ENCODE measurements around the gene ZCCHC3.
"Not testable (repeated sequence)": the region's sequence is repeated elsewhere in the genome, so short reads cannot be mapped to it uniquely, and the experiment has no call there.

Gene ZCCHC3

DNA sequence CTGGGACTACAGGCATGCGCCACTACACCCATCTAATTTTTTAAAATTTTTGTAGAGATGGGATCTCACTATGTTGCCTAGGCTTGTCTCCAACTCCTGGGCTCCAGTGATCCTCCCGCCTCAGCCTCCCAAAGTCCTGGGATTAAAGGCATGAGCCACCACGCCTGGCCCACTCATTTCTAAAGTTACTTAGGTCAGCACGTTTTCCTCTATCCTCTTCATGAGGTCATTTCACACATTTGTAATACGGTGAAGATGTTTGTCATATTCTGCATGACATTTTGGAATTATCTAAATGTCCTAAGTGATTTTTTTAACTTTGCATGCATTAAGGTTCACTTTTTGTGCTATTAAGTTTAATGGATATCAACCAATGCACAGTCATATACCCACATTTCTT is 16.0 kb downstream of the ZCCHC3 start:
- no peak for DNase-seq (ENCODE audit: low spot score)

DNA sequence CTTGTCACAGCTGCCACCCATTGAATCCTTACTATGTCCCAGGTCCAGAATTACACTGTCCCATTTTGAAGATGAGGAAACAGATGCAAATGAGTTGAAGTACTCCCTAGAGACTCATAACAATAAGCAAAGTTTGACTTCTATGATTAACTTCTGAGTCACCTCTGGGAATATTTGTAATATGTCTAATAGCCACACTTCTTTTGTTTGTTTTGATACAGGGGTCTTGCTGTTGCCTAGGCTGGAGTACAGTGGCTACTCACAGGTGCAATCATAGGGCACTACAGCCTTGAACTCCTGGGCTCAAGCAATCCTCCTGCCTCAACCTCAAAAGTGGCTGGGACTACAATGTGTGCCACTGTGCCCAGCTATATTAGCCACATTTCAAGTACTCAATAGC is 16.6 kb downstream of the ZCCHC3 start:
- DNase-seq (ENCODE audit: low spot score), result no peak

DNA sequence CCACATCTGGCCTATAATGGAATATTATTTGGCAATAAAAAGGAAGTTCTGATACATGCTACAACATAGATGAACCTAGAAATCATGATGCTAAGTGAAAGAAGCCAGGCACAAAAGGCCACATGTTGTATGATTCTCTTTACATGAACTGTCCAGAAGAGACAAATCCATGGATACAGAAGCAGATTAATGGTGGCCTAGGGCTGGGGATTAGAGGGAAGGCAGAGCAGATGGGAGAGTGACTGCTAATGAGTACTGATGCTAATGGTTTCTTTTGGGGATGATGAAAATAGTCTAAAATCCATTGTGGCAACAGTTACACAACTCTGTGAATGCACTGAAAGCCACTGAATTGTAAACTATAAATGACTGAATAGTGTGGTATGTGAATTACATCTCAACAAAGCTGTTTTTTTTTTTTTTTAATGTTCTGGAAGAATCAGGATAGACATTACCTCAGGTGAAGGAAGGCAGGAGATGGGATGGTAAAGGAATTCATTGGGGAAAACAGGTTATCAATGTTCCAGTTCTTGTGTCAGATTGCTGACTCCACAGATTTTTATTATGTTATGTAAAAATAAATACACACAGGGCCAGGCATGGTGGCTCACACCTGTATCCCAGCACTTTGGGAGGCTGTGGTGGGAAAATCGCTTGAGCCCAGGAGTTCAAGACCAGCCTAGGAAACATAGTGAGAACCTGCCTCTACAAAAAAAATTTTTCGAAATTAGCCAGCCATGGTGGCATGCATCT is 19.1 kb downstream of the ZCCHC3 start:
- no peak for DNase-seq (ENCODE audit: low spot score)

DNA sequence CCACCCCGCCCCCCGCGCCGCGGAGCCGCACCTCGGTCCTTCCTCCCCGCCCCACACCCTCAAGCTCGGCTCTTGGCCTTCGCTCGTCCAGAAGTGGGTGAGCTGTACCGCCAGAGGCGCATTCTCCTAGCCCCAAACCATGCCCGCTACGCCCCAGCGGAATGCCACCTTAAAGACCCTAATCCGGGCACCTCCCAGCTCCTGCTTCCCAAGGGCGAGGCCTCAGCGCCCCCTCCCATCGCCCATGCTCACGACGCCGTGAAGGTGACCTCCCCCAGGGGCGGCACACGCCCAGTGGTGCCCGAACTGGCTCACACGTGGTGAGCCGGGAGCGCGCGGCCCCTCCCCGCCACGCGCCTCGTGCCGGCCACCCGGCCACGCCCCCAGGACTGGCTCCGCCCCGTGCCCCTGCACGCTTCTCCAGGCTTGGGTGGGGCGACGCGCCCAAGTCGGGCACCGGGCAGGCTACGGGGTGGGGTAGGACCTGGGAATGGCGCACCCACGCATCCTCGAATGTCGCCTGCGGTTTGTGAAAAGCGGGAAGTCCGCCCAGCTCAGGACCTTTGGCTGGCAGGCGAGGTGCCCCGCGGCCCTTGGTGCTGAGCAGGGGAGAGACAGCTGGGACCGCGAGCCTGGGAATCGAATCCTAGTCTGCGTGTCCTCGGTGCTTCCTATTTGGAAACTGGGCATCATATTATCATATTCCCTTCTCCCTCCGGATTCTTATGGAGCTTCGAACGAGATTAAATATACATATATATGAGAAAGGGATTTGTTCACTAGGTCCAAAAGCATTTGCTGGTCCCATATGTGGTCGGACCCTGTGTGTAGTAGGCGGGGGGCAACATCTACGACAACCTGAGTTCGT is 27.0 kb downstream of the ZCCHC3 start:
- peak; percentile 86 for DNase-seq (ENCODE audit: low spot score)

DNA sequence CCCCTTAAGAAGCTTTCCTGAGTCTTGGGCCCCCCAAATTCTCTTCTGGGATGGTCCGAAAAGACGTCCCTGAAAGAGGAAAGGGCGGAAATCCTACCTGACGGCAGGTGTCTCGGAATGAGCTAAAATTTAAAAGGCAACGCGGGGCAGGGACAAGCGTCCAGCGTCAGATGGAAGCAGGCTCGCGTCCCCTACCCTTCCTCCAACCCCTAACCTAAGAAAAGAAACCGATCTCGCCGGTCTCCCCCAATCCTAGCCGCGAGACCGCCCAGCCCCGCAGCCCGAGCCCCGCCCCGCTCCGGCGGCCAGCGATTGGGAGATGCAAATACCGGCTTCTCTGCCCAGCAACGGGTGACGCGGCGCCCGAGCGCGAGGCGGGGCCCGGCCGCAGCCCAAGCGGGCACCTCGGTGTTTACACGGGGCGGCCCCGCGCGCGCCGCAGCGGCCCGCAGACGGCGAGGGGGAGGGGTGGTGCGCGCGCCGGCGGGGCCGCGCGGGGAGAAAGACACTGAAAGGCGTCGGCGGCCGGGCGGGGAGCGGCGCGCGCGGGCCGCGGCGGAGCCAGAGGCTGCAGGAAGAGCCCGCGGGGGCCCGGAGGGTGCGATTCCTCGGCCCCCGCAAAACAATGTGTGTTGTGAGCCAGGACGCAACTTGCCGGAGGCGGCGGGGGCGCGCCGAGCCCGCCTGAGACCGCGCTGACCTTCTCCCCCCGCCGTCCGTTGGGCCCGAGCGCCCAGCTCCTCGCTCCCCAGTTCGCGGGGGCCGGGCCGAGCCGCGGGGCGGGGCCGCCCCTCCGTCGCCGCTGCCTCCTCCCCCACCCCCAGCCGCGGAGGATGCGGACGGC is 27.9 kb downstream of the ZCCHC3 start, which contains the start of gene SOX12:
TSS of gene SOX12 (plus strand) at position 508 of the 844 bp plus-strand sequence. CDS start 373 bp downstream, outside the sequence.
- peak; percentile 95 for DNase-seq (ENCODE audit: low spot score)

DNA sequence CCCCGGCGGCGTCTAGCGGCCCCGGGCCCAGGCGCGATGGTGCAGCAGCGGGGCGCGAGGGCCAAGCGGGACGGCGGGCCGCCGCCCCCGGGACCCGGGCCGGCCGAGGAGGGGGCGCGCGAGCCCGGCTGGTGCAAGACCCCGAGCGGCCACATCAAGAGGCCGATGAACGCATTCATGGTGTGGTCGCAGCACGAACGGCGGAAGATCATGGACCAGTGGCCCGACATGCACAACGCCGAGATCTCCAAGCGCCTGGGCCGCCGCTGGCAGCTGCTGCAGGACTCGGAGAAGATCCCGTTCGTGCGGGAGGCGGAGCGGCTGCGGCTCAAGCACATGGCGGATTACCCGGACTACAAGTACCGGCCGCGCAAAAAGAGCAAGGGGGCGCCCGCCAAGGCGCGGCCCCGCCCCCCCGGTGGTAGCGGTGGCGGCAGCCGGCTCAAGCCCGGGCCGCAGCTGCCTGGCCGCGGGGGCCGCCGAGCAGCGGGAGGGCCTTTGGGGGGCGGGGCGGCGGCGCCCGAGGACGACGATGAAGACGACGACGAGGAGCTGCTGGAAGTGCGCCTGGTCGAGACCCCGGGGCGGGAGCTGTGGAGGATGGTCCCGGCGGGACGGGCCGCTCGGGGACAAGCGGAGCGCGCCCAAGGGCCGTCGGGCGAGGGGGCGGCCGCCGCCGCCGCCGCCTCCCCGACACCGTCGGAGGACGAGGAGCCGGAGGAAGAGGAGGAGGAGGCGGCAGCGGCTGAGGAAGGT is 28.7 kb downstream of the ZCCHC3 start:
- DNase-seq (ENCODE audit: low spot score), result peak; percentile 31

DNA sequence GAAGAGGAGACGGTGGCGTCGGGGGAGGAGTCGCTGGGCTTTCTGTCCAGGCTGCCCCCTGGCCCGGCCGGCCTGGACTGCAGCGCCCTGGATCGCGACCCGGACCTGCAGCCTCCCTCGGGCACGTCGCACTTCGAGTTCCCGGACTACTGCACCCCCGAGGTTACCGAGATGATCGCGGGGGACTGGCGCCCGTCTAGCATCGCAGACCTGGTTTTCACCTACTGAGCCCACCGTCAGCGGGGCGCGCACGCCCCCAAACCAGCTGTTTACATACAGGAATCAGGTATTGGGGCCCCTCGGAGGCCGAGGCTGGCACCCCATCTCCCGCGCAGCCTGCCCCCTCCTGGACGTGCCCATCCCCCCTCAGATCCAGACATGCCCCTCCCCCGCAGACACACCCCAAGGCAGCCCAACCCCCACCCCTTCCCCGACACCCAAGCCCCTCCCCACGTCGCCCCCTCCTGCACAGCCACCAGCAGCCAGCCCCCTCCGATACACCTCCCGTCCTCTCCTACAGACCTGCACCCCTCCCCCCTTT is 29.3 kb downstream of the ZCCHC3 start:
- DNase-seq (ENCODE audit: low spot score), result peak; percentile 9

DNA sequence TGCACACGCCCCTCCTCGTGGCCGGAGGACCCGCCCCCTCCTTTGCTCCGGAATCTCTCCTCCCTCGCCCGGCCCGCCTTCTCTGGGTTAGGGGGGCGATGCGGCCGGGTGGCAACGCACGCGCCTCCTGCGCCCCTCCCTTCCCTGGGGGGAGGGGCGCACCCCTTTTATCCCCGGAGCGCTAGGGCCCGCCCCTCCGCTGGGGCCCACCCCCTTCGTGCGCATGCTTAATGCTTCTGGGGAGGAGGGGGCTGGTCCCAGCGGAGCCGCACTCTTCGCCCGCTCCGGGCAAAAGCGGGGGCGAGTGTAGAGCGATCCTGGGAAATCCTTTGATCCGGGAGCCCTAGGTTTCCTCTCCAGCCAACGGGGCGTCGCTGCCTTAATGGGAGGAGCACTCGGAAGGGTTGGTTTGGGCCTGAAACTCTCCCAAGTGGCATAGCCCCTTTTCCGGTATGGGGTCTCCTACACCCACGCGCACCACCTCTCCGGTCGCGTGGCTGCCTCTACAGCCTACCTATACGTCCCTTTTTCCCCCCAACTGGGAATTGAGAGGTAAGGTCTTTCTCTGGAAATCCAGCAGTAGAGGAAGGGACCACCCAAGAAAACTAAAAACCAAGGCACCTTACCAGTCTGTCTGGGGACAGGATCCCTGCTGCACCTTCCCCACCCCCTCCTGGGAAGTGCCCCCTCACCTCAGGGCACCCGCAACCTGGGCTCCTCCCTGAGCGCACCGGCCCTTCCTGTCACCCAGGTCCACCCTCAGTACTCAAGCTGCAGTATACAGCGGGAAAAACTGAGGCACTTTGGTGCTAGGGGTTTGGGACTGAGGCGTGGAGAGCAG is 30.0 kb downstream of the ZCCHC3 start:
- DNase-seq (ENCODE audit: low spot score), result peak; percentile 75

DNA sequence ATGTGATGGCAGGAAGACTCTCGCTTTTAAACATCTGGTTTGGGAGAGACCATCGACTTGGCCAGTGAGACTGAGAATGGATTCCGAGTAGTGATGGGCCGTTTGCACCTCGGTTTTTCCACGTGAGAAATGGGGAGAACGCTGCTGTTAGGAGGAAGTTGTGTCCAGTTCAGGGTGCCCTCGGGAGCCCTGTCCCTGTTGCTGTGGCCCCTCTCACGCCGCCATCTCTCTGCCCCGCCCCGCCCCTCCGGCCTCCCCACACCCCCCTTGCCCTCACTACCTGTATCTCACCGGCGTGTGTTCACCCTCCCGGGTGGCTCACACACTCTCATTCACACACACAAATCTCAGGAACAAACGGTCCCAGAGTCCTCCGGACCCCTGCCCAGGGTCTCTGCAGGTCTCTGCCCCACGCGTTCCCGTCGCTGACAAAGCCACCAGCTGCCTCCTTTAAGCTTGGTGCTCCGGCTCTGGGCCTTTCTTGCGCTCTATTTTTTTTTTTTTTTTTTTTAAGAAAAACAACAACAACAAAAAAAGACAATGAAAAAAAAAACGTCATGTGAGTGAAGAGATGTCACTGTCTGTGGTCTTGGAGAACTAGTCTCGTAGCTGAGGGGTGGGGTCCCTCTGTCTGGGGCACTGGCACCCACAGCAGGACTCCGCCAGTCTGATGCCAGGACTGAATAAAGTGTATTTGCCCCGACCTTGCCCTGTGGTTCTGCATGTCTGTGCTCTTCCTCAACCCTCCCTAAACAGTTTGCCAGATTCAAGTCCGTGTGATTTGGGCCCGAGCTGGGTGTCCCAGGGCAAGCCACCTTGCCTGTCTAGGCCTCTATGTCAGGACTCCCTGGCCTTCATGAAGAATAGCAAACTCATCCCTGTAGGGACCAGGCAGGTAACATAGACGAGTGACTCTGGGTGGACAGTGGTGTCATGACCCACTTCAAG is 30.9 kb downstream of the ZCCHC3 start:
- no peak for DNase-seq (ENCODE audit: low spot score)

DNA sequence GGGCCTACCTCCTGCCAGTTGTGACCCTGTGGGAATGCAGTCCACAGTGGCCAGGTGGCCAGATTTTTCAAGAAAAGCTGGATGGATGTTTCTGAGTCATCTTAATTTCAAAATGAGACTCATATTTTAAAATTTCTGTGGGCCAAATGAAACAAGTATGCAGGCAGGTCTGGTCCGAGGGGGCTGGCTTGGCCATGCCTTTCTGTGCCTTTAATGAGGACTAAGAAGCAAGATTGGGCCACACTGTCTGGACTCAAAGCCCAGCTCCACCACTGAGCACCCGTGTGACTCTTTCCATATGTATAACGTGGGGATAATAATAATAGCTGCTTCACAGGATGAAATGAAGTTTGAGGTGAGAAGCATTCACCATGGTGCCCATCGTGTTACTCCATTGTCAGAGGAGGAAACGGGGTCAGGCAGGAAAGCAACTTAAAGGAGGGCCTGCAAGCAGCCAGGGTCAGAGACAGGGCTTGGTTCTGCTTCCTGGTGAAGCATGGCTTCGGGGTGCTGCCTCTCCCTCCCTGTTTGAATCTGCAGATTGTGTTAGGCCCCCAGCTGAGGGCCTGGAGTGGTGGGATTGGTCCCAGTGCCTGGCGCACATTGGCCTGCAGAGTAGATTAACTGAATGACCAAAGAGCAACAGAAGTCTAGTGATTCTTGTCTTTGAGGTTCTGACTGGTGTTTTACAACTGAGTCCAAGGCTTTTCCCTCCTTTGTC is 31.8 kb downstream of the ZCCHC3 start:
- no peak for DNase-seq (ENCODE audit: low spot score)

DNA sequence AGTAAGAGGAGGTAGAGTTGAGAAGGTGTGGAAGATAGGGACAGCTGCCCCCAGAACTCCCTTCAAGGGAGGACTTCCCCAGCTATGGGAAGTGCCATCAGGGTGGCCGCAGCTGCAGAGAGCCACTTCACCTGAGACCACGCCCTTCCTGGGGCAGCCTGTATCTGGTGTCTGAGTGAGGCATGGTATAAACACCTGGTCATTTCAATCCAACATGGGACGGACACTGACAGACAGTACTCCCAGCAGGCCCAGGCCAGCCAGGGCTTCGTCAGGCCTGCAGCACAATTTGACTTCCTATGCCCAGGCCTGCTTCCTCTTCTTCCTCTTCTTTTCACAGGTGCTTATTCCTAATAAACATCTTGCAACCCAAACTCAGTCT is 32.5 kb downstream of the ZCCHC3 start:
- no peak for DNase-seq (ENCODE audit: low spot score)

DNA sequence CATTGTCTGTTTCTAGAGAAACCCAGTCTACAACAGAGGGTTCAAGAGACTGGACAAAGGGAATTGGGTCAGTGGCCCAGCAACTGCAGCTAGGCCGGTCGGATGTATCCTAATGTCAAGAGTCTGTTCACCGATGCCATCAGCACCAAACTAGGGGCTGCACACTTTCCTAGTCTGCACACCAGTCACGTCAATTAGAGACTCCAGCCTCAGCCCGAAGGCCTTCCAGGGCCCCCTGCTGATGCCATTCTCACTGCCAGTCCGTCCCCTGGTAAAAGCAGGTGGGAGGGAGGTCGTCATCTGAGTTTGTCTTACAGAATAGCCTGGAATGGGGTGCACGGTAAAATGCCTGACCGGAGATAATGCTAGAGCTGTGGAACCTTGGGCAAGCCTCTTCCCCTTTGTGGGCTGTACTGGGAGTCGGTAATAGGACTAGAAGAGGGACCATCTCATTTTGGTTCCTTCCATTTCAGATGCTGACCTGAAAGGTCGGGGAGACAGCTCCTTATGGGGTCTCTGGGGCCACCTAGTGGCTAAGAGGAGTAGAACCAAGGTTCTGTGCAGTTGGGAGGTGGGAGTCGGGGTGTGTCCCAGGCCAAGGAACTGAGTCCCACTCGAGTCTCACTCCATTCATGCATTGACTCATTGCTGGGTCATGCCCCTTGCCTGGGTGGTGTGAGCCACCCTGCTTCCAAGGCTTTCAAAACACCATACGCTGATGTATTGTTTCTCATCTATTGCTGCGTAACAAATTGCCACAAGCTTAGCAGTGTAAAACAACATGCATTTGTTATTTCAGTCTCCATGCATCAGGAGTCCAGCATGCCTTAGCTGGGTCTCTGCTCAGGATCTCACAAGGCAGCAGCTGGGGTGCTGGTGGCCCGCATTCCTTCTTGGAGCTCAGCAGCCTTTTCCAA is 33.1 kb downstream of the ZCCHC3 start:
- DNase-seq (ENCODE audit: low spot score), result peak; percentile 68

DNA sequence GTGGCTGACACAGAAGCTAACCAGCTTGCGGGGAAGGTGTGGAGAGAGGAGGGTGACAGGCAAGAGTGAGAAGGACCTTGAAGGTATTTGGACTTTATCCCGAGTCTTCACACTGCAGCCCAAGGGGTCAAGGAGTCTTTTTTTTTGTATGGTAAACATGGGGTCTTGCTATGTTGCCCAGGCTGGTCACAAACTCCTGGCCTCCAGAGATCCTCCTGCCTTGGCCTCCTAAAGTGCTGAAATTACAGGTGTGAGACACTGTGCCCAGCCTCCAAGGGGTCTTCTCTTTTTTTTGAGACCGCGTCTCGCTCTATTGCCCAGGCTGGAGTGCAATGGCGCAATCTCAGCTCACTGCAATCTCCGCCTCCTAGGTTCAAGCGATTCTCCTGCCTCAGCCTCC is 37.2 kb downstream of the ZCCHC3 start:
- DNase-seq (ENCODE audit: low spot score), result no peak

DNA sequence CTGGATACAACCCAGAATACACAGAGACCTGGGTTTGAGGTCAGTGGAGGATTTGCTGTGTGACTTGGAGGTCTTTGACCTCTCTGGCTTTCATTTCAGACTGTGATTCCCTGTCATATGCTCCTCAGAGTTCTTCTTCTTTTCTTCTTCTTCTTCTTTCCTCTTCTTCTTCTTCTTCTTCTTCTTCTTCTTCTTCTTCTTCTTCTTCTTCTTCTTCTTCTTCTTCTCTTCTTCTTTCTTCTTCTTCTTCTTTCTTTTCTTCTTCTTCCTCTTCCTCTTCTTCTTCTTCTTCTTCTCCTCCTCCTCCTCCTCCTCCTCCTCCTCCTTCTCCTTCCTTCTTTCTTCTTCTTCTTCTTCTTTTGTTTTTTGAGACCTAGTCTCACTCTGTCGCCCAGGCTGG is 38.7 kb downstream of the ZCCHC3 start:
- DNase-seq (ENCODE audit: low spot score), result not testable (repeated sequence)

DNA sequence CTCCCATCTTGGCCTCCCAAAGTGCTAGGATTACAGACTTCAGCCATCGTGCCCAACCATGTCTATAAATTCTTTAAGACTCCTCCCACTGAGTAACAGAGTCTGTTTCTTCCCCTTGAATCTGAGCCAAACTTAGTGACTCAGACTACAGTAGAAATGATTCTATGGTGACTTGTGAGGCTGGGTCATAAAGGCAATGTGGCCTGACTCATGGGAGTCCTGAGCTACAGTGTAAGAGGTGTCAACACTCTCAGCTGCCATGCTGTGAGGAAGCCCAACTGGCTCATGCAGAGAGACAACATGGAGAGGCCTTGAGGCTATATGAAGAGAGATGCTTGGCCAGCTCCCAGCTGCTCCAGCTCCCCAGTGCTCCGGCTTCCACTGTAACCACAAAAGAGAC is 44.3 kb downstream of the ZCCHC3 start:
- no peak for DNase-seq (ENCODE audit: low spot score)

DNA sequence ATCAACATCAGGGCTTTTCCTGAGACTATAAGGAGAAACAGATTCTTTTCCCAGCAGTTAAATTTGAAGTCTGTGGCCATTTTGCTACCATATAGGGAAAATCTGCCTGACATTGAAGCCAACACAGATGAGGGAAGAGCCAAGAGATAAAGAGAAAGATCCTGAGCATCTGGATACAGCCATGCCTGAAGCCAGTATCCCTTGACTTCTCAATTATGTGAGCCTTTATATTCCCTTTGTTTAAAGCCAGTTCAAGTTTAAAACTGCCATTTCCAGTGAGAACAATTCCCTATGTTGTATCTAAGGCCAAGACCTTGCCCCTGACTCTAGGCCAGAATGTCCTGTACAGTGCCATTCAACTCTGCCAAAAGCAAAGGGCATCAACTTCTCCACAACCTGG is 45.7 kb downstream of the ZCCHC3 start:
- DNase-seq (ENCODE audit: low spot score), result no peak

DNA sequence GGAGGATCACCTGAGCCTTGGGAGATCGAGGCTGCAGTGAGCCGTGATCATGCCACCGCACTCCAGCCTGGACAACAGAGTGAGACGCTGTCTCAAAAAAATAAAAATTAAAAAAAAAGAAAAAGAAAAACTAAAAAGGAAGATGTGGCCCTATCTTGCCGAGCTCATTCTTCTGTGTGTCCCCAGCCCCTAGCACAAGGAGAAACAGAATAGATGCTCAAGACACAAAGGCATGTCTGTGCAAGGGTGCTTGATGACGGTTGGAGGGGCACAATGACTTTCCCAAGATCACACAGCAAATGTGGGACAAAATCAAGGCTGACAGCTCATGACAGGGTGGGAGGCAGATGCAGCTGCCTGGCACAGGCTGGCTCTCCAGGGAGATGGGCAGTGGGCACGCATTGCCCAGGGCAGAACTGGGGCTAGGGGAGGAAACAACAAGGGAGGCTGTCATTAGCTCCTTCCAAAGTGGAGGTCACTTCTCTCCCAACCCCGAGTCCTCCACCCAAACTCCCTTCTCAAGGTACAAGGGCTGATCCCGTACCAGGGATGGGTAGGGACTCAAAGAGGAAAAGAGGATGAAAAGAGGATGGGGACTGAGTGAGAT is 48.8 kb downstream of the ZCCHC3 start:
- no peak for DNase-seq (ENCODE audit: low spot score)

All from CD4-positive, alpha-beta T cell treated with Interleukin-6 at 100 ng/mL for 8 hours (primary cell).